ENCODE results near the gene PPM1L. TPM values are rescaled to one million over a fixed set of nuclear protein-coding genes. Genes with fewer than 3 reads are reported as not detected.

The PPM1L gene
- polyA plus RNA-seq, 3 donors, result 5.5 to 9.9 (median 7.8) TPM

DNA sequence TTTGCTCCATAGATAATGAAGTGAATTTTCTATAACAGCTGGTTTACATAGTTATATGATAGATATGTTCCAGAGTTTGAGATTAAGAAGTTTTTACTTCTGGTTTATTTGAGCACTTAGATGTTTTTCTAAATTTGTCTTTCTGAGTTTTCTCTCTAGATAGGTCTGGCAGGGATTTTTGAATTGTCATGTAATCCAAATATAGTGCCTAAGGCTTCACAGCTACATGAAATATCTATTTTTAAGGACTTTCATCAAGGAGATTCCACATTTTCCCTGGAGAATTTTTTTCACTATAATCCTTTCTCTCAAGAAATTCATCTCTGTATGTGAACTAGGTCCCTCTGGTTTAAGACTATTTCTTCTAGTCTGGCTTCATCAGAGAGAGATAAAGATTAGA is 12.0 kb downstream of the PPM1L start:
- DNase-seq, result no peak
- H3K27me3 Mint-ChIP-seq (ENCODE audit: low read depth in 3 of 3), result peaks cover 0 to 3% (median 0%) of the 10 kb centered on the region in 3 donors
- H3K36me3 Mint-ChIP-seq, result peaks cover 2 to 7% of the 10 kb centered on the region in 2 donors
- Histone ChIP-seq H2AFZ (ENCODE audit: insufficient read depth, low read depth, low read length, poor library complexity, severe bottlenecking) (no peak overlapping the region), H4K20me1 (ENCODE audit: insufficient read depth, low read length) (peaks cover 10% of the 10 kb centered on the region), H3K27me3 (ENCODE audit: control insufficient read depth in 2 of 2, insufficient read depth in 2 of 2, low read length in 2 of 2) (no peaks in the 10 kb centered on the region), H3K4me1 (ENCODE audit: control insufficient read depth in 1 of 2, insufficient read depth in 2 of 2, low read length in 2 of 2) (no peaks in the 10 kb centered on the region), H3K79me2 (ENCODE audit: insufficient read depth, low read length) (no peaks in the 10 kb centered on the region), H3K9me3 (replicated peaks in 1 of 2; ENCODE audit: control insufficient read depth in 1 of 2, insufficient read depth in 1 of 2, low read length in 2 of 2) (no peaks in the 10 kb centered on the region), H3K4me2 (replicated peaks; ENCODE audit: extremely low read depth, low read length, poor library complexity, severe bottlenecking) (no peak overlapping the region), H3K27ac (ENCODE audit: low read depth in 1 of 2, low read length in 2 of 2) (no peak overlapping the region), H3K36me3 (replicated peaks in 1 of 2; ENCODE audit: control insufficient read depth in 1 of 2, insufficient read depth in 2 of 2, low read length in 2 of 2) (no peaks in the 10 kb centered on the region), H3K4me3 (replicated peaks in 1 of 3; ENCODE audit: low read depth in 2 of 3, low read length in 3 of 3) (no peak overlapping the region), H3K9ac (ENCODE audit: insufficient read depth, low read length, poor library complexity, severe bottlenecking) (no peak overlapping the region)
- no peak overlapping the region for H3K27ac Mint-ChIP-seq
- peaks cover 0 to 7% (median 3%) of the 10 kb centered on the region in 7 donors for H3K9me3 Mint-ChIP-seq
- no peak overlapping the region for H3K4me3 Mint-ChIP-seq
- TF ChIP-seq, protein P1, sequence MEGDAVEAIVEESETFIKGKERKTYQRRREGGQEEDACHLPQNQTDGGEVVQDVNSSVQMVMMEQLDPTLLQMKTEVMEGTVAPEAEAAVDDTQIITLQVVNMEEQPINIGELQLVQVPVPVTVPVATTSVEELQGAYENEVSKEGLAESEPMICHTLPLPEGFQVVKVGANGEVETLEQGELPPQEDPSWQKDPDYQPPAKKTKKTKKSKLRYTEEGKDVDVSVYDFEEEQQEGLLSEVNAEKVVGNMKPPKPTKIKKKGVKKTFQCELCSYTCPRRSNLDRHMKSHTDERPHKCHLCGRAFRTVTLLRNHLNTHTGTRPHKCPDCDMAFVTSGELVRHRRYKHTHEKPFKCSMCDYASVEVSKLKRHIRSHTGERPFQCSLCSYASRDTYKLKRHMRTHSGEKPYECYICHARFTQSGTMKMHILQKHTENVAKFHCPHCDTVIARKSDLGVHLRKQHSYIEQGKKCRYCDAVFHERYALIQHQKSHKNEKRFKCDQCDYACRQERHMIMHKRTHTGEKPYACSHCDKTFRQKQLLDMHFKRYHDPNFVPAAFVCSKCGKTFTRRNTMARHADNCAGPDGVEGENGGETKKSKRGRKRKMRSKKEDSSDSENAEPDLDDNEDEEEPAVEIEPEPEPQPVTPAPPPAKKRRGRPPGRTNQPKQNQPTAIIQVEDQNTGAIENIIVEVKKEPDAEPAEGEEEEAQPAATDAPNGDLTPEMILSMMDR (IDR thresholded peaks at IDR 0.05), result no peak
- H3K4me1 Mint-ChIP-seq, result peaks cover 8% of the 10 kb centered on the region
- intact Hi-C loops (cut with micrococcal nuclease), result no loop called here

DNA sequence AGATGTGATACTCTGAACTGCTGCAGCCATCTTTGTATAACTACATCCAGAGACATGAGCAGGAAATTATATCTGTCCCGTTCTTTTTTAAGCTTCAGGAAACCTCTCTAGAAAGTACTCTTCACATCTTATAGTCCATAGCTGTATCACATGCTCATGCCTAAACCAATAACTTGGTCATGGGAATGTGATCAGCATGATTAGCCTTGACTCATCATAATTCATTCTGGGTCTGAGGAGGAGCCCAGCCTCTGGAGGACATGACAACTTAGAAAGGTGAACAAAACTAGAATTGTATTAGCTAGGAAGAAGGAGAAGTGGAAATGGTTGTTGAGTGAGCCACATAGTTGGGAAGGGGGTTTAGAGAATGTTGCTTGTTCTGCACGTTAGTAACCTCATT is 12.9 kb downstream of the PPM1L start:
- peaks cover 0 to 3% (median 0%) of the 10 kb centered on the region in 3 donors for H3K27me3 Mint-ChIP-seq (ENCODE audit: low read depth in 3 of 3)

More for the DNA sequence above, 12.9 kb downstream of the PPM1L start:
- no peak overlapping the region for H3K9ac ChIP-seq (ENCODE audit: insufficient read depth, low read length, poor library complexity, severe bottlenecking)
- no peaks in the 10 kb centered on the region for H3K79me2 ChIP-seq (ENCODE audit: insufficient read depth, low read length)
- H3K9me3 Mint-ChIP-seq, result peaks cover 0 to 7% (median 3%) of the 10 kb centered on the region in 7 donors
- no peak overlapping the region for H3K27ac ChIP-seq (ENCODE audit: low read depth in 1 of 2, low read length in 2 of 2)
- H4K20me1 ChIP-seq (ENCODE audit: insufficient read depth, low read length), result peaks cover 9% of the 10 kb centered on the region
- H3K9me3 ChIP-seq (replicated peaks in 1 of 2; ENCODE audit: control insufficient read depth in 1 of 2, insufficient read depth in 1 of 2, low read length in 2 of 2), result no peaks in the 10 kb centered on the region
- H3K36me3 ChIP-seq (replicated peaks in 1 of 2; ENCODE audit: control insufficient read depth in 1 of 2, insufficient read depth in 2 of 2, low read length in 2 of 2), result no peaks in the 10 kb centered on the region
- TF ChIP-seq, protein P1 (IDR thresholded peaks at IDR 0.05), result no peak
- H3K4me3 Mint-ChIP-seq, result no peak overlapping the region
- DNase-seq, result no peak
- H3K4me1 Mint-ChIP-seq, result peaks cover 15% of the 10 kb centered on the region
- H3K27ac Mint-ChIP-seq, result no peak overlapping the region
- peaks cover 2 to 7% of the 10 kb centered on the region in 2 donors for H3K36me3 Mint-ChIP-seq
- intact Hi-C loops (cut with micrococcal nuclease), result no loop called here
- no peak overlapping the region for H2AFZ ChIP-seq (ENCODE audit: insufficient read depth, low read depth, low read length, poor library complexity, severe bottlenecking)
- H3K4me2 ChIP-seq (replicated peaks; ENCODE audit: extremely low read depth, low read length, poor library complexity, severe bottlenecking), result no peak overlapping the region
- no peak overlapping the region for H3K4me3 ChIP-seq (replicated peaks in 1 of 3; ENCODE audit: low read depth in 2 of 3, low read length in 3 of 3)
- WGBS (ENCODE audit: insufficient coverage), result 88% methylated on average over 1 of the region's 2 CpGs
- H3K27me3 ChIP-seq (ENCODE audit: control insufficient read depth in 2 of 2, insufficient read depth in 2 of 2, low read length in 2 of 2), result no peaks in the 10 kb centered on the region
- H3K4me1 ChIP-seq (ENCODE audit: control insufficient read depth in 1 of 2, insufficient read depth in 2 of 2, low read length in 2 of 2), result no peaks in the 10 kb centered on the region
